Embryonic facial prominence (tissue), 1 donor: Measurements from ENCODE around the gene CLPTM1L.

Experiments used
- DNase-seq: peaks from one replicate; pipeline ENCODE4 v3.0.0-alpha.2; 2016; ENCODE audit errors: extremely low spot score

Gene CLPTM1L

GRCh38 chr5:1312993-1313833 lies 31.7 kb downstream of the CLPTM1L start:
- no peak for DNase-seq

- no peak for DNase-seq
Measured at GRCh38 chr5:1312206-1312605, 32.7 kb downstream of the CLPTM1L start.

- DNase-seq, result no peak
Measured at GRCh38 chr5:1311439-1312055, 33.4 kb downstream of the CLPTM1L start.

GRCh38 chr5:1310118-1310517 lies 34.8 kb downstream of the CLPTM1L start:
- DNase-seq, result no peak

- DNase-seq, result no peak
Measured at GRCh38 chr5:1304033-1304432, 40.9 kb downstream of the CLPTM1L start.

- DNase-seq, result no peak
Measured at GRCh38 chr5:1302258-1302657, 42.6 kb downstream of the CLPTM1L start.

- DNase-seq, result no peak
Measured at GRCh38 chr5:1300581-1301083, 44.3 kb downstream of the CLPTM1L start.

- DNase-seq, result no peak
Measured at GRCh38 chr5:1299961-1300360, 44.9 kb downstream of the CLPTM1L start.

- DNase-seq, result no peak
Measured at GRCh38 chr5:1299511-1299850, 45.4 kb downstream of the CLPTM1L start.

- DNase-seq, result no peak
Measured at GRCh38 chr5:1298723-1299510, 46.0 kb downstream of the CLPTM1L start.

- DNase-seq, result no peak
Measured at GRCh38 chr5:1298067-1298551, 46.8 kb downstream of the CLPTM1L start.

- no peak for DNase-seq
Measured at GRCh38 chr5:1297243-1297642, 47.7 kb downstream of the CLPTM1L start.

- no peak for DNase-seq
Measured at GRCh38 chr5:1295650-1296037, 49.3 kb downstream of the CLPTM1L start.

GRCh38 chr5:1294835-1295649 lies 49.9 kb downstream of the CLPTM1L start, which contains the start of gene TERT:
Gene TERT, minus strand, starts transcription at chr5:1295068. Its CDS starts 79 bp downstream, at chr5:1294989.
- DNase-seq, result no peak

GRCh38 chr5:1294206-1294834 lies 50.6 kb downstream of the CLPTM1L start:
- no peak for DNase-seq

GRCh38 chr5:1293416-1294205 lies 51.3 kb downstream of the CLPTM1L start:
- no peak for DNase-seq

- no peak for DNase-seq
Measured at GRCh38 chr5:1292846-1293415, 52.0 kb downstream of the CLPTM1L start.

GRCh38 chr5:1292139-1292538 lies 52.8 kb downstream of the CLPTM1L start:
- DNase-seq, result no peak

- DNase-seq, result no peak
Measured at GRCh38 chr5:1291611-1292080, 53.3 kb downstream of the CLPTM1L start.
